Neural cell (in vitro differentiated cells): ENCODE data around the gene SLC12A4.

Experiments
- CTCF ChIP-seq: fragments of 450-650 bp; IDR thresholded peaks from 2 replicates; pipeline ENCODE4 v1.5.1; 2014; ENCODE audit warnings: antibody characterized with exemption, mild to moderate bottlenecking, moderate library complexity; ENCODE audit not compliant: poor library complexity, severe bottlenecking
- EP300 ChIP-seq: fragments of 450-650 bp; conservative IDR thresholded peaks from 2 replicates; pipeline ENCODE4 v1.6.1; 2014; ENCODE audit warnings: antibody characterized with exemption, mild to moderate bottlenecking, moderate library complexity; ENCODE audit not compliant: poor library complexity, severe bottlenecking
- EZH2 ChIP-seq: fragments of 200-600, 300-800 bp; shearing (Covaris generic), sonication (generic); IDR thresholded peaks from 2 replicates; pipeline ENCODE4 v1.6.1; 2014; ENCODE audit warnings: antibody characterized with exemption, low read length, borderline replicate concordance, mild to moderate bottlenecking; ENCODE audit not compliant: insufficient read depth, poor library complexity, severe bottlenecking
- MXI1 ChIP-seq: fragments of 450-650 bp; conservative IDR thresholded peaks from 2 replicates; pipeline ENCODE4 v1.6.1; 2014; ENCODE audit warnings: antibody characterized with exemption, mild to moderate bottlenecking; ENCODE audit not compliant: poor library complexity, severe bottlenecking
- POLR2AphosphoS5 ChIP-seq: IDR thresholded peaks from 2 replicates; pipeline ENCODE4 v1.6.1; 2012
- RAD21 ChIP-seq: fragments of 450-650 bp; conservative IDR thresholded peaks from 2 replicates; pipeline ENCODE4 v1.6.1; 2014; ENCODE audit warnings: antibody characterized with exemption, mild to moderate bottlenecking, moderate library complexity
- REST ChIP-seq: IDR thresholded peaks from 2 replicates; pipeline ENCODE4 v1.6.1; 2012; ENCODE audit warnings: borderline replicate concordance
- SMC3 ChIP-seq: fragments of 450-650 bp; conservative IDR thresholded peaks from 2 replicates; pipeline ENCODE4 v1.6.1; 2014; ENCODE audit warnings: antibody characterized with exemption, mild to moderate bottlenecking, moderate library complexity; ENCODE audit not compliant: poor library complexity
- TAF1 ChIP-seq: IDR thresholded peaks from 2 replicates; pipeline ENCODE4 v1.6.1; 2012; ENCODE audit warnings: low read depth

- TF ChIP-seq CTCF (no peak), EP300 (no peak), TAF1 (no peak), POLR2AphosphoS5 (no peak), EZH2 (no peak), MXI1 (no peak), SMC3 (no peak), RAD21 (no peak), REST (no peak)
Observed at GRCh38 chr16:67919622-67920221, 48.7 kb downstream of the SLC12A4 start.
